C4-2B (cell line): ENCODE results near the gene PLEKHA5.
"Not testable (repeated sequence)": the region's sequence is repeated elsewhere in the genome, so short reads cannot be mapped to it uniquely, and the experiment has no call there.

Experiments used
- CTCF ChIP-seq: fragments of 450-650 bp; conservative IDR thresholded peaks from 2 replicates; pipeline ENCODE4 v1.5.1; 2017; ENCODE audit warnings: mild to moderate bottlenecking
- ZFX ChIP-seq: fragments of 450-650 bp; IDR thresholded peaks from 2 replicates; pipeline ENCODE4 v1.6.1; 2017

GRCh38 chr12:19229021-19229420 is 99.5 kb downstream of the PLEKHA5 start:
- TF ChIP-seq CTCF, ZFX: not testable (repeated sequence)
